Activated CD4-positive, alpha-beta T cell treated with anti-CD3 and anti-CD28 coated beads, Interleukin-2, amount 50 U/mL, for 24 hours (primary cell): Measurements from ENCODE around the gene VWF.
"Not testable (repeated sequence)": the region's sequence is repeated elsewhere in the genome, so short reads cannot be mapped to it uniquely, and the experiment has no call there.

ENCODE experiments used
- DNase-seq, 2 donors: peaks; one replicate each; pipeline ENCODE4 v3.0.0-alpha.2; 2020; ENCODE audit warnings: low read depth in 1 of 2, low spot score in 1 of 2

Gene VWF

DNA sequence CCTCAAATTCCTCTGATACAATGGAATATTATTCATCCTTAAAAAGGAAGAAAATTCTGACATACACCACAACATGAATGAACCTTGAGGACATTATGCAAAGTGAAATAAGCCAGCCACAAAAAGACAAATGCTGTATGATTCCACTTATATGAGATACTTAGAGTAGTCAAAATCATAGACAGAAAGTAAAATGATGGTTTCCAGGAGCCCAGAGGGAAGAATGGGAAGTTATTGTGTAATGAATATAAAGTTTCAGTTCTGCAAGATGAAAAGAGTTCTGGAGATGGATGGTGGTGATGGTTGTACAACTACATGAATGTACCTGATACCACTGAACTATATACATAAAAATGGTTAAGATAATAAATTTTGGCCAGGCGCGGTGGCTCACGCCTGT is 18.3 kb downstream of the VWF start:
- DNase-seq, result no peak

DNA sequence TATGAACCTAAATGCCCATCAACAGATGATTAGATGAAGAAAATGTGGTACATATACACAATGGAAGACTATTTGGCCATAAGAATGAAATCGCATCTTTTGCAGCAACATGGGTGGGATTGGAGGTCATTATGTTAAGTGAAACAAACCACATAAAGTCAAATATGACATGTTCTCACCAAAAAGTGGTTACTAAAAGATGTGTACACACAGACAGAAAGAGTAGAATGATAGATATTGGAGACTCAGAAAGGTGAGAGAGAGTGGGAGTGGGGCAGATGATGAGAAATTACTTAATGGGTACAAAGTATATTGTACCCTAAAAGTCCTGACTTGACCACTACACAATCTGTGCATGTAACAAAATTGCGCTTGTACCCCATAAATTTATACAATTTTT is 19.6 kb downstream of the VWF start:
- DNase-seq, result no peak

DNA sequence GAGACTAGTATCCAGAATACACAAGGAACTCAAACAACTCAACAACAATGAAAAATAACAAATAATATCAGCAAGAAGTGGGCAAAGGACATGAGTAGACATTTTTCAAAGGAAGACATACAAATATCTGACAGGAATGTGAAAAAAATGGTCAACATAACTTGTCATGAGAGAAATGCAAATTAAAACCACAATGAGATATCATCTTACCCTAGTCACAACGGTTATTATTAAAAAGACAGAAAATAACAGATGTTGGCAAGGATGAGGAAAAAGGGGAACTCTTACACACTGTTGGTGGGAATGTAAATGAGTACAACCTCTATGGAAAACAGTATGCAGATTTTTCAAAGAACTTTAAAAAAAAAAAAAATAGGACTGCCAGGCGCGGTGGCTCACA is 20.4 kb downstream of the VWF start:
- no peak for DNase-seq

GRCh38 chr12:6102021-6102420 is 22.4 kb downstream of the VWF start:
- not testable (repeated sequence) for DNase-seq

- no peak for DNase-seq
These were observed 25.2 kb downstream of the VWF start for GRCh38 chr12:6099316-6099715.

- no peak for DNase-seq
These were observed 27.1 kb downstream of the VWF start for GRCh38 chr12:6097411-6097810.

DNA sequence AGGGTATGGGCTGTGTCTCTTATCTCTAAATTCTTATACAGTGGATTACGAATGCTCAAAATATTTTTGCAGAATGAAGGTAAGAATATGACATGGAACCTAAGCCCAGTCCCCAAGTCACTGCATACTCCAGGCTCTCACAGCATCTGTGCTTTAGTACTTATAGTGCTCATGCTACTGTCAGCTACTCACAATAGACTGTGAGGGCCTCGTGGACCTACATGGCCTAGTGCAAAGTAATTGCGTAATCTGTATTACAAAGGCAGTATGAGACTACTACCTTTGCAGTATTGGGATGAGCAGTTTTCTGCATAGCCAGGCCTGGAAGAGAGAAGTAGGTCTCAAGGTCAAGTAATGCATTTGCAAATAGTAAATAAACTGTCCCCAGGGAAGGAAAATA is 27.9 kb downstream of the VWF start:
- DNase-seq, result no peak

DNA sequence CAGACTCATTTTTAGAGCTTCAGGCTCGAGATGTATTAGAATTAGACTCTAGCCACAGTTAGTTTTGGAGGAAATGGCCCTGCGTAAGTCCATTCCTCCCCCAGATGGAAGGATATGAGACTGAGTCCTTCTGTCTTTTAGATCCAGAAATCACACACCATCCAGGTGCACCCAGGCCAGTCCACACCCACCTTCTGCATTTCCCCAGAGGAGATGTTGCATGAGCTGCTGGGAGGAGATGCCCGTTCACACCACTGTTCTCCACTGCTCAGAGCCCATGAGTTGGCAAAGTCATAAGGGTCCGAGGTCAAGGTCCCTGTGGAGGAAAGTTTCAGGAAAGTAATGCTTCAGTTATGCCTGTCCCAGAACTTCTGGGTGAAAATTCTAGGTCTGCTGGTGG is 29.2 kb downstream of the VWF start:
- no peak for DNase-seq

GRCh38 chr12:6093764-6094163 is 30.7 kb downstream of the VWF start:
- DNase-seq, result no peak

- DNase-seq, result no peak
These were observed 31.4 kb downstream of the VWF start for GRCh38 chr12:6092784-6093722.

- DNase-seq, result no peak
These were observed 32.5 kb downstream of the VWF start for GRCh38 chr12:6091786-6092566.

DNA sequence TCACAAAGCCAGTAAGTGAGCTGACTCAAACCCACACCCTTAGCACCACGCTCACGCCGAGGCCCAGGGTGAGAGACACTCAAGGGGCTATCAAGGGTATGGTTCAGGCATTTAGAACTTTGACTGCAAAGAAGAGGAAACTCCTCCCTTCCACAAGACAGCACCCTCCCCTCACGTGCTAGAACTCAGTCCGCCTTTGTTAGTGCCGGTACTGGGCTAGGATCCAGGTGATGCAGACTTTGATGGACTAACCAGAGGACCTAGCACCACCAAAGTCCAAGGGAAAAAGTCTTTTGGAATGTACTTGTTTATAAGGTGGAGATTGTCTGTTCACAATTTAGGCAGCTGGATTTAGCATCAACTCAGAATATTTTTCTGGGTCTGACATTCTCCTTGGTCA is 33.7 kb downstream of the VWF start:
- no peak for DNase-seq

- DNase-seq, result no peak
These were observed 35.3 kb downstream of the VWF start for GRCh38 chr12:6088921-6089747.

- DNase-seq, result no peak
These were observed 38.2 kb downstream of the VWF start for GRCh38 chr12:6086316-6086715.

DNA sequence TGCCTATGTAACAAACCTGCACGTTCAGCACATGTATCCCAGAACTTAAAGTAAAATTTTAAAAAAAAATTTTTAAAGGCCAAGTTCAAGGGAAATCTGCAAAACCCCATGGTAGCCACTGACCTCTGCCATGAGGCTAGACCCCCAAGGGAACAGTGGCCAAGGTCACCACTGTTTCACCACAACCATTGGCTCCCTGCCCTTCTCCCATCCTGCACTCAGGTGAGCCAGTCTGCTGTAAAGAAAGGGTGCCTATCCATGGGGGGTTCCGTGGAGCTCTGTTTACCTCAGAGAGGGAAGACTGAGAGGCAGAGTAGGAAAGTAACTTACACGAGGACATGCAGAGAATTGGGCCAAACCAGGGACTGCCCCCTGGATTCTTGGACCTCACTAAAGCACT is 38.6 kb downstream of the VWF start:
- DNase-seq, result no peak

- no peak for DNase-seq
These were observed 39.5 kb downstream of the VWF start for GRCh38 chr12:6084969-6085450.

DNA sequence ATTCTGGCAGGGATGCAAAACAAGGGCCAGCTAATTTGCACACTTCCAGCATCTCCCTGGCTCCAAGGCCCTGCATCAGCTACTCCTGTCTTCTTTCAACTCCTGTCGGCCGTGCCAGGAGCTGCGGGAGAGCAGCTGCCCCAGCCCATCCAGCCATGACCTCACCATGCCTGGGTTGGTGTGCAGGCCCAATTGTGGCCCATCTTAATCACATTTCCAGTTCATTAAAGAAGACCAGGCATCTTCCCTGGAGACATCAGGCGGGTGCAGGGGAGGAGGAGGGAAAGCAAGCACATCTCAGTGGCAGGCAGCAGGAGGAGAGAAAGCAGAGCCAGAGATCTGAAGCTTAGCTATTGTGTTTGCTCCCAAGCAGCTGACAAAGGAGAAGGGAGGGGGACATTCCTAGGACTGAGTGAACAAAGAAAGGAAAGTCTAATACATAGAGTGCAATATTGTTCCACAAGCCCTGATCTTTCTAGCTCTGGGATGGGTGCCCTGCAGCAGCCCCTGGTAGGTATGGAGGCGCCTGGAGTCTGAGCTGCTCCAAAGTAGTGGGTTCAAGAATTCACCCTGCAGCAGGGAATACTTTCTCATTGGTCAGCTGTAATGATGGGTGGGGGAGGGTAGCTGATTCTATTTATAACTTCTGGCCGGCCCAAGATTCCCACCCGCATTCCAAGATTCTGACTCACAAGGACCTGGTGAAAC is 40.1 kb downstream of the VWF start:
- DNase-seq, result no peak

DNA sequence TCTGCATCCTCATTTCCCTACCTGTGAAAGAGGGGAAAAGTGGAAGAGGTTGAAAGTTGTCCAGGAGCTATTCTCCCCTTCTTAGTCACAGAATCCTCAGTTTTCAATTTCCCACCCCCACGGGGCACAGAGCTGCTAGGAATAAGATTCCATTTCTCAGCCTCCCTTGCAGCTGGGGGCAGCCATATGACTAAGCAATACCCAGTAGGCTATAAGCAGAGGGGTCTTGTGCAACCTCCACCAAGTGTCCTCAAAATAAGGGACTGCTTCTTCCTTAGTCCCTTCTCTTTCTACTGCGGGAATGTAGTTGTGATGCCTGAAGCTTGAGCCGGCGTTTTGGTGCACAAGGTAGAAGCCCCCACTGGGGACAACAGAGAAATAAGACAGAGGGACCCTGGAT is 40.9 kb downstream of the VWF start:
- DNase-seq, result no peak

GRCh38 chr12:6082613-6083012 is 41.9 kb downstream of the VWF start:
- no peak for DNase-seq

DNA sequence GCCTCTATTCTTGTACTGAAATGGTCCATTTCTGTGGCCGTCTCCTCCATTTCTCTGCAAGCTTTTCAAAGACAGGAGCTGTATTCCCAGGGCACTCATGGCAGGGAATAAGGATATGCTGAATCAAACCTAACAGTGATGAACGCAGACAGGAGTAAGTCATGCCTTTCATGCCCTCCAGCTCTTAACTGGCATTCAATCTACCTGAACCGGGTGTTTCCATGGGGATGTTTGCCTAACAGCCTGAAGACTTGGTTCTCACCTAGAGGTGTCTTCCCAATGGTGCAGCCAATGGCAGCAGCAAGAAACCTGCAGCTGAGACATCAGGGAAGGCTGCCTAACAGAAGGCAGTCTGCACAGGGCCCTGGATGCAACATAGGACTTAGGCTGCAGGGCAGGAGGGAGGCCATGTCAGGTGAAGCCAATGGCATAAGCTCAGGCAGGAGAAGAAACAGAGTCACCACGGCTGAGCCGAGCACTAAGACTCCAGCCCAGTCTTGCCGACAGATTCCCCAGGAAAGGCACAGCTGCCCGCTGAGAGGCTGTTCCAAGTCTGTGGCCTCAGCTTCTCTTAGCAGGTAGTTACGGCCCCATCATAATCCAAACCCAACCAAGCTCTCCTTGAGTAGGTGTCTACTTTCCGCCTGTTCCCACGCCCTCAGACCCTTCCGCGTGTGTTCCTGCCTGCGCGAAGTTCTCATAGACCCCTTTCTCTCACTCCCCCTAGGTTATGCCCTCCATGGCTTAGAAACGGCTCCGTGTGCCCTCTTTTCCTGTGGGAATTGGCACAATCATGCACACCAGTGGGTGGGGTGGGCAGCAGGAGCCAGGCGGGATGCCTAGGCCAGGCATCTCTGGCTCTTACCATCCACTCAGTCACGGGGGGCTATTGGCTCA is 44.1 kb downstream of the VWF start:
- DNase-seq, result no peak
